ENCODE data around the gene ALKBH7.
"Not testable (repeated sequence)": the region's sequence is repeated elsewhere in the genome, so short reads cannot be mapped to it uniquely, and the experiment has no call there.

ALKBH7 gene

DNA sequence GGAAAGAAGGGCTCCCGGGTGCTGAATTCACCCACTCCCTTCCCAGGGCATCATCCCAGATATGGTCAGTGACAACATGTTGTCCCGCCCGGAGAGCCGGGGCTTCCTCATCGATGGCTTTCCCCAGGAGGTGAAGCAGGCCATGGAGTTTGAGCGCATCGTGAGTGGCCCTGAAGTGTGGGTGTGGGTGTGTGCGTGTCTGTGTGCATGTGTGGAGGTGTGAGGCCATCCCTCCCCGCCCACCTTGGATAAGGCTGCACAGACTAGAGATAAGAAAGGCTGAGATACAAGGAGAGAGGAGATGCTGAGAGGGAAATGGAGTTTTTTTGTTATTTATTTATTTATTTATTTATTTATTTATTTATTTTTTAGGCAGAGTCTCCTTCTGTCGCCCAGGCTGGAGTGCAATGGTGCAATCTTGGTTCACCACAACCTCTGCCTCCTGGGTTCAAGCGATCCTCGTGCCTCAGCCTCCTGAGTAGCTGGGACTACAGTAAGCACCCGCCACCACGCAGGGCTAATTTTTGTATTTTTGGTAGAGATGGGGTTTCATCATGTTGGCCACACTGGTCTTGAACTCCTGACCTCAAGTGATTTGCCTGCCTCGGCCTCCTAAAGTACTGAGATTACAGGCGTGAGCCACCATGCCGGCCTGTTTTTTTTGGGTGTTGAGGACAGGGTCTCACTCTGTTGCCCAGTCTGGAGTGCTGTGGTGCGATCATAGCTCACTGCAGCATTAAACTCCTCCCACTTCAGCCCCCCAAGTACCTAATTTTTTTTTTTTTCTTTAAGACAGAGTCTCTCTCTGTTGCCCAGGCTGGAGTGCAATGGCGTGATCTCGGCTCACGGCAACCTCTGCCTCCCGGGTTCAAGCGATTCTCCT, 27.7 kb downstream of the ALKBH7 start:
- not testable (repeated sequence) for DNase-seq (ENCODE audit: low read depth)

GRCh38 chr19:6402058-6402457, 29.5 kb downstream of the ALKBH7 start:
- DNase-seq (ENCODE audit: low read depth), result no peak

GRCh38 chr19:6402837-6403608, 30.4 kb downstream of the ALKBH7 start:
- DNase-seq (ENCODE audit: low read depth), result no peak

DNA sequence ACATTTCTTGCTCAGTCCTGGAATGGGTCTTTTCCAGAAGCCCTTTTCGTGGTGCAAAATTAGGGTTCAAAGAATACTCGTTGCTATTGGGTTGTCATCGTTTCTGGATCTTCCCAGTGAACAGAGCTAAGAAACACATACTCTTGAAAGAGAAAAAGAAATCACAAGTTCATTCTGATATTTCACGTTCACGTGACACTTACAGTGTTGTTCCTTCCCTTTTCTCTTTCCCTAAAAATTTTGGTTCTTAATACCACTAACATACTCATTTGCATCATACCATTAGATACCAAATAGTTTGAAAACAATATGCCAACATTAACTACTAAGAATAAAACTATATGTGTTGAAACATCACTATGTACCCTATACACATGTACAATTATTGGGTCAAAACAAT, 33.8 kb downstream of the ALKBH7 start:
- DNase-seq (ENCODE audit: low read depth), result no peak

GRCh38 chr19:6409346-6409745, 36.8 kb downstream of the ALKBH7 start:
- no peak for DNase-seq (ENCODE audit: low read depth)

- DNase-seq (ENCODE audit: low read depth), result no peak
Observed at GRCh38 chr19:6412061-6412446, 39.5 kb downstream of the ALKBH7 start.

GRCh38 chr19:6412447-6413091, 40.0 kb downstream of the ALKBH7 start:
- DNase-seq (ENCODE audit: low read depth), result no peak

- no peak for DNase-seq (ENCODE audit: low read depth)
Observed at GRCh38 chr19:6413291-6413690, 40.7 kb downstream of the ALKBH7 start.

GRCh38 chr19:6413721-6414643, 41.4 kb downstream of the ALKBH7 start:
- no peak for DNase-seq (ENCODE audit: low read depth)

- no peak for DNase-seq (ENCODE audit: low read depth)
Observed at GRCh38 chr19:6414793-6415590, 42.4 kb downstream of the ALKBH7 start.

DNA sequence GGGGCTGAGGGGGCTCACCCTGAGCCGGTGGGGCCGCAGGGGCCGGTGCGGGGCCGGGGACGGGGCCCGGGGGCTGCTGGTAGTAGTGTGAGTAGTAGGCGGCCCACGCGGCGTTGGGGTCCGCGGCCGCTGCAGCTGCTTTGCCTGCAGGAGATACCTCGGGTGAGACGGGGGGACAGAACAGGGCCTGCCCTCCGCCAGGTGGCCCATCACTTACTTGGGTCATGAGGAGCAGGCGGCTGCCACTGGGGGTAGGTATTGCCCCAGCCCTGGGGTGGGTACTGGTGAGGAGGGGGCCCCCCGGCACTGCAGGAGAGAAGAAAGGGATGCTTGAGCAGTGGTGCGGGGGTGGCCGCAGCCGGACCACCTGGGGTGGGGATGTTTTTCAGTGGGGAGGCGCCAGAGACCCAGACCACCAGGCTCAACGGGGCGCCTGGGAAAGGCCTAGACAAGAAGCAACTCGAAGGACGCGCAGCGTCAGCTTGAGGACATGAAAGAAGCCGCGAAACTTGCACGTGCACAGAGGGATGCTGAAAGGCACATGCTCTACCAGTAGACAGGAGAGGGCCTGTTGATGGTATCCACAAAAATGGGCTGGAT, 43.1 kb downstream of the ALKBH7 start:
- DNase-seq (ENCODE audit: low read depth), result no peak

DNA sequence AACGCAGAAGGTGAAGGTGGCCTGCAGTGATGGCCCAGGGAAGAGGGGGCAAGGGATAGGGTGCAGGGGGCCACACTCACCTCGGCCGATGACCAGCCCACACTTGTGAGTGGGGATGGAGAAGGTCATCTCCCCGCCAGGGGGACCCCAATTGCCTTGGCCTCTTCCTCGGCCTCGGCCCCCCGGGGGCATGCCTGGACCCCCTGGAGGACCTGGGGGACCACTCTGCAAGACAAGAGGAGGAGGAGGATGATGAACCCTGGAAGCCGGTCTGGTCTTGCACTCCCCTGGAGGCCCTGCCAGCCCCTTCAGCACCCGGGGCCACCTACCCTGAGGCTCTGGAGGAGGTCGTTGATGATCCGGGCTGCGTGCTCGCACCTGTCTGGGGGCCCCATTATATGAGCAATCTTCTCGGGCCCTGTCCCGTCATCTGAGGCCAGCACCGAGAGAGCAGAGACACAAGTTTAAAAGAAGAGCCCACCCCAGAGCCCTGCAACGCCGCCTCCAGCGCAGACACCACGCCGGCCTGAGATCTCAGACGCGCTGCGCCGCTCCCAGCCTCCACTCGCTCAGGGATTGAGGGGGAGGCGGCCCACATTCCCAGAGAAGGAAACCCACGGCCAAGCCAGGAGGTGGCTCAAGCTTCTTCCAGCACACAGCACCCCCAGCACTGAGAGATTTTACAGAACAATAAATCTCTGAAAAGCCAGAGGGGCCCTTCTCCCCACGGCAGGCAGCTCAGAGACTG, 44.2 kb downstream of the ALKBH7 start:
- no peak for DNase-seq (ENCODE audit: low read depth)

- no peak for DNase-seq (ENCODE audit: low read depth)
Observed at GRCh38 chr19:6417713-6418561, 45.3 kb downstream of the ALKBH7 start.

GRCh38 chr19:6418562-6418932, 46.0 kb downstream of the ALKBH7 start:
- DNase-seq (ENCODE audit: low read depth), result no peak

- DNase-seq (ENCODE audit: low read depth), result no peak
Observed at GRCh38 chr19:6421075-6422014, 48.8 kb downstream of the ALKBH7 start.

GRCh38 chr19:6423499-6424194, 51.1 kb downstream of the ALKBH7 start:
- no peak for DNase-seq (ENCODE audit: low read depth)
